ENCODE results near the gene CST11. TPM values are rescaled to one million over a fixed set of nuclear protein-coding genes. Genes with fewer than 3 reads are reported as not detected.

The CST11 gene
- total RNA-seq, 4 donors from 2014 or later = not detected

- ATAC-seq (no peak), DNase-seq (no peak)
- intact Hi-C loops (cut with DNase I; ENCODE audit: low total_unique reads) (no loop called here), in situ Hi-C loops (cut with MboI; ENCODE audit: low sequenced_read_pairs in 4 of 4) (no loop called here)
- Histone ChIP-seq H3K36me3 (no peaks in the 10 kb centered on the region), H3K4me1 (no peaks in the 10 kb centered on the region), H3K27ac (no peak overlapping the region), H3K4me3 (no peak overlapping the region), H3K9me3 (no peaks in the 10 kb centered on the region), H3K27me3 (peaks cover 0 to 6% (median 0%) of the 10 kb centered on the region in 3 donors)
- TF ChIP-seq CTCF (IDR thresholded peaks at IDR 0.05 in 4 of 5, conservative IDR thresholded peaks at IDR 0.05 in 1 of 5) (no peak), POLR2A (IDR thresholded peaks at IDR 0.05) (no peak)
These were observed 4.2 kb upstream of the CST11 start for GRCh38 chr20:23456873-23457272.

- no peak overlapping the region for H3K4me3 ChIP-seq
- intact Hi-C loops (cut with DNase I; ENCODE audit: low total_unique reads) (no loop called here), in situ Hi-C loops (cut with MboI; ENCODE audit: low sequenced_read_pairs in 4 of 4) (no loop called here)
- ATAC-seq = no peak
- no peak for DNase-seq
- no peaks in the 10 kb centered on the region for H3K4me1 ChIP-seq
- H3K9me3 ChIP-seq = no peaks in the 10 kb centered on the region
- no peak overlapping the region for H3K27ac ChIP-seq
- H3K27me3 ChIP-seq = peaks cover 0 to 6% (median 0%) of the 10 kb centered on the region in 3 donors
- no peak for TF ChIP-seq POLR2A (IDR thresholded peaks at IDR 0.05)
- TF ChIP-seq CTCF (IDR thresholded peaks at IDR 0.05 in 4 of 5, conservative IDR thresholded peaks at IDR 0.05 in 1 of 5) = no peak
- H3K36me3 ChIP-seq = no peaks in the 10 kb centered on the region
These were observed 3.7 kb upstream of the CST11 start for GRCh38 chr20:23456409-23456808.

- Histone ChIP-seq H3K27ac (no peak overlapping the region), H3K4me1 (no peaks in the 10 kb centered on the region), H3K4me3 (no peak overlapping the region), H3K36me3 (no peaks in the 10 kb centered on the region), H3K27me3 (peaks cover 0 to 6% (median 0%) of the 10 kb centered on the region in 3 donors), H3K9me3 (no peaks in the 10 kb centered on the region)
- DNase-seq (no peak), ATAC-seq (no peak)
- in situ Hi-C loops (cut with MboI; ENCODE audit: low sequenced_read_pairs in 4 of 4) = no loop called here
- intact Hi-C loops (cut with DNase I; ENCODE audit: low total_unique reads) = no loop called here
- TF ChIP-seq POLR2A (IDR thresholded peaks at IDR 0.05) (no peak), CTCF (IDR thresholded peaks at IDR 0.05 in 4 of 5, conservative IDR thresholded peaks at IDR 0.05 in 1 of 5) (no peak)
These were observed 3.0 kb upstream of the CST11 start for GRCh38 chr20:23455639-23456038.

- Histone ChIP-seq H3K4me3 (no peak overlapping the region), H3K27ac (no peak overlapping the region), H3K36me3 (no peaks in the 10 kb centered on the region), H3K4me1 (no peaks in the 10 kb centered on the region), H3K9me3 (no peaks in the 10 kb centered on the region), H3K27me3 (peaks cover 0 to 6% (median 0%) of the 10 kb centered on the region in 3 donors)
- no peak for TF ChIP-seq POLR2A (IDR thresholded peaks at IDR 0.05)
- no peak for TF ChIP-seq CTCF (IDR thresholded peaks at IDR 0.05 in 4 of 5, conservative IDR thresholded peaks at IDR 0.05 in 1 of 5)
- ATAC-seq (no peak), DNase-seq (no peak)
- in situ Hi-C loops (cut with MboI; ENCODE audit: low sequenced_read_pairs in 4 of 4) = no loop called here
- intact Hi-C loops (cut with DNase I; ENCODE audit: low total_unique reads) = no loop called here
These were observed 2.1 kb upstream of the CST11 start for GRCh38 chr20:23454816-23455215.
